Measurements from ENCODE around the gene ACO2. TPM values are rescaled to one million over a fixed set of nuclear protein-coding genes. Genes with fewer than 3 reads are reported as not detected.

Gene ACO2
- total RNA-seq, 1 donor, result 41.6 TPM

DNA sequence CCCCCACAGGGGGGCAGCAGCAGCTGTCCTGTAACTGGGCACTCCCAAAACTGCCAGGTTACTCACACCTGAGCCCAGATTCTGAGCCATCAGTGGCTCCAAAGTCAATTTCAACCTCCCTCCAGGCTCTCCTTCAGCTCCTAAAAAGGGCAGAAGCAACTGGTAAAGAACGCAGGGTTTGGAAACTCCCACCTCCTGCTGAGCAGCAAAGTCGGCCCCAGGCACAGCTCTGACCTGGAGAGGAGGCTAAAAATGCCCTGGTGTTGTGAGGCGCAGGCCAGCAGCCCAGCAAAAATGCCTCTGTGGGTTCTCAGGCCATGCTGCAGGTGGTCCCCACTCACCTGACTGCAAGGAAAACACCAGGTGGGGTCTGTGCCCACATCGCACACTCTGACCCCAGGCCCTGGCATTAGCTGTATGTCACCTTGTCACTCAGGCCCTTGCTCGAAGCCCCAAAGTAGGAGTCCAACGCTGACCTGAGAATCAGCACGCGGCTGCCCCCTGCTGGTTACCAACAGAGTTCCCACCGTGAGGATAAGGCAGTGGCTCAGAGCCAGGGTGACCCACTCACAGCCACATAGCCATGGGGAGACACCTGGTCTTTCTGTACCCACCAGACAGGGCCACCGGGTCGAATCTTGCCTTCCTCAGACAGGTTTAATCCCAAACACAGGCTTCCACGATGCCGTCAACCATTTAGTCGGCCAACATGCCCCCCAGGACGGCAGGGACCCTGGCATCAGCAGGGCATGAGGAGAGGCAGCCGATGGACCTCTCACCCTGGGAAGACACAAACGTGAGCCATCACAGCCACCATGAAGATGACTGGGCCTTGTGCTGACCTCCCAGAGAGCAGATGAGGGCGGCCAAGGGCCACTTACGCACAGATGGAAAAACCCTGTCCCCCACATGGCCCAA, 64.2 kb downstream of the ACO2 start:
- Histone ChIP-seq H3K9me3 (ENCODE audit: low read depth, low read length) (no peaks in the 10 kb centered on the region), H3K27me3 (ENCODE audit: insufficient read depth, low read length) (no peaks in the 10 kb centered on the region), H3K4me1 (ENCODE audit: insufficient read depth, low read length) (no peaks in the 10 kb centered on the region), H3K4me3 (ENCODE audit: low read length) (no peak overlapping the region)

DNA sequence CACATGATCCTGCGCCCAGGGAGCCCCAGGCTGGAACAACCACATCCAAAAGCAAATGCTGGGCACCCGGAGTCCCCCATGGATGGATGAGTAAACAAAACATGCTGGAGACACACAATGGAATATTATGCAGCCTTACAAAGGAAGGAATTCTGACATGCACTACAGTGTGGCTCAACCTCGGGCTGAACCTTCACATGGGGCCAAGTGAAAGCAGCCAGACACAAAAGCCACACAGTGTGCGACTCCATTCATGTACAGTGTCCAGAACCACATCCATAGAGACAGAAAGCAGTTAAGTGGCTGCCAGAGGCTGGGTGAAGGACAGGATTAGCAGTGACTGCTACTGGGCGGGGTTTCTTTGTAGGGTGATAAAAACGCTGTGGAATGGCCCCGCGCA, 65.3 kb downstream of the ACO2 start:
- Histone ChIP-seq H3K27me3 (ENCODE audit: insufficient read depth, low read length) (no peaks in the 10 kb centered on the region), H3K4me3 (ENCODE audit: low read length) (no peak overlapping the region), H3K9me3 (ENCODE audit: low read depth, low read length) (no peaks in the 10 kb centered on the region), H3K4me1 (ENCODE audit: insufficient read depth, low read length) (no peaks in the 10 kb centered on the region)

- H3K9me3 ChIP-seq (ENCODE audit: low read depth, low read length), result no peaks in the 10 kb centered on the region
- H3K4me3 ChIP-seq (ENCODE audit: low read length), result no peak overlapping the region
- H3K4me1 ChIP-seq (ENCODE audit: insufficient read depth, low read length), result no peaks in the 10 kb centered on the region
- H3K27me3 ChIP-seq (ENCODE audit: insufficient read depth, low read length), result no peaks in the 10 kb centered on the region
Observed at GRCh38 chr22:41535244-41535643, 66.3 kb downstream of the ACO2 start.

DNA sequence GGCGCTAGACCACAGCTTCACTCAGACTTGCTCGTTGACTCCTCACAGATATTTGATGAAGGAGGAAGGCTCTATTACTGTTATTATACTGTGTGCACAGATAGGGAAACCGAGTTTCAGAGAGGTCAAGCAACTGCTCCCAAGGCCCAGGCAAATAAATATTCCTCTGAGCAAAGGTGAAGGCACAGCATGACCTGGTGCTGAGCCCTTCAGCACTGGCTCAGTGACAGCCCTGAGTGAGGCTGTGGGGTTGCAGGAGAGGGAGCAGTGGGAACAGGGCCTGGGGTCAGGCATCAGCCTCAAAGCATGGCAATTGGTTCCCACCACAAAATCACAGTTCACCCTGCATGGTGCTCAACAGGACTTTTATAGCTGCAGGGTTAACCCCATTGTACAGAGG, 68.3 kb downstream of the ACO2 start:
- Histone ChIP-seq H3K4me1 (ENCODE audit: insufficient read depth, low read length) (no peaks in the 10 kb centered on the region), H3K4me3 (ENCODE audit: low read length) (no peak overlapping the region), H3K27me3 (ENCODE audit: insufficient read depth, low read length) (no peaks in the 10 kb centered on the region), H3K9me3 (ENCODE audit: low read depth, low read length) (no peaks in the 10 kb centered on the region)

- no peaks in the 10 kb centered on the region for H3K9me3 ChIP-seq (ENCODE audit: low read depth, low read length)
- peaks cover 14% of the 10 kb centered on the region for H3K4me1 ChIP-seq (ENCODE audit: insufficient read depth, low read length)
- H3K27me3 ChIP-seq (ENCODE audit: insufficient read depth, low read length), result no peaks in the 10 kb centered on the region
- H3K4me3 ChIP-seq (ENCODE audit: low read length), result no peak overlapping the region
Observed at GRCh38 chr22:41538583-41538982, 69.7 kb downstream of the ACO2 start.

- no peak overlapping the region for H3K4me3 ChIP-seq (ENCODE audit: low read length)
- peaks cover 18% of the 10 kb centered on the region for H3K4me1 ChIP-seq (ENCODE audit: insufficient read depth, low read length)
- no peaks in the 10 kb centered on the region for H3K9me3 ChIP-seq (ENCODE audit: low read depth, low read length)
- H3K27me3 ChIP-seq (ENCODE audit: insufficient read depth, low read length), result no peaks in the 10 kb centered on the region
Observed at GRCh38 chr22:41539146-41540005, 70.5 kb downstream of the ACO2 start.

GRCh38 chr22:41540006-41540315, 71.0 kb downstream of the ACO2 start:
- Histone ChIP-seq H3K27me3 (ENCODE audit: insufficient read depth, low read length) (no peaks in the 10 kb centered on the region), H3K9me3 (ENCODE audit: low read depth, low read length) (no peaks in the 10 kb centered on the region), H3K4me1 (ENCODE audit: insufficient read depth, low read length) (peaks cover 23% of the 10 kb centered on the region)

GRCh38 chr22:41540365-41540764, 71.4 kb downstream of the ACO2 start:
- Histone ChIP-seq H3K9me3 (ENCODE audit: low read depth, low read length) (no peaks in the 10 kb centered on the region), H3K4me3 (ENCODE audit: low read length) (no peak overlapping the region), H3K27me3 (ENCODE audit: insufficient read depth, low read length) (no peaks in the 10 kb centered on the region), H3K4me1 (ENCODE audit: insufficient read depth, low read length) (peaks cover 27% of the 10 kb centered on the region)

More at GRCh38 chr22:41540006-41540315, 71.0 kb downstream of the ACO2 start:
- H3K4me3 ChIP-seq (ENCODE audit: low read length), result no peak overlapping the region

- Histone ChIP-seq H3K27me3 (ENCODE audit: insufficient read depth, low read length) (no peaks in the 10 kb centered on the region), H3K9me3 (ENCODE audit: low read depth, low read length) (no peaks in the 10 kb centered on the region), H3K4me1 (ENCODE audit: insufficient read depth, low read length) (peaks cover 28% of the 10 kb centered on the region), H3K4me3 (ENCODE audit: low read length) (no peak overlapping the region)
Observed at GRCh38 chr22:41541484-41541883, 72.6 kb downstream of the ACO2 start.

DNA sequence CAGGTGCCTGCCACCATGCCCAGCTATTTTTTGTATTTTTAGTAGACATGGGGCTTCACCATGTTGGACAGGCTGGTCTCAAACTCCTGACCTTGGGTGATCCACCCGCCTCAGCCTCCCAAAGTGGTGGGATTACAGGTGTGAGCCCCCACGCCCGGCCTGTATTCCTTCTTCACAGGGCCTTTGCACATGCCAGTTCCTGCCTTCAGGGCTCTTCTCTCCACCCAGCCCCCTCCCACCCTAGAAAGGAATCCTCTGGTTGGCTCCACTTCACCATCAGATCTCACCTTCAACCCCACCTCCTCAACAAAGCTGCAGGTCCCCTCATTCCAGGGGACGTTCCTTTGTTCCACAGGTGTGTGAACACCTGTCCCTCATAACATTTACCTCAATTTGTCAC, 73.3 kb downstream of the ACO2 start:
- H3K27me3 ChIP-seq (ENCODE audit: insufficient read depth, low read length), result no peaks in the 10 kb centered on the region
- no peak overlapping the region for H3K4me3 ChIP-seq (ENCODE audit: low read length)
- peaks cover 28% of the 10 kb centered on the region for H3K4me1 ChIP-seq (ENCODE audit: insufficient read depth, low read length)
- H3K9me3 ChIP-seq (ENCODE audit: low read depth, low read length), result no peaks in the 10 kb centered on the region

DNA sequence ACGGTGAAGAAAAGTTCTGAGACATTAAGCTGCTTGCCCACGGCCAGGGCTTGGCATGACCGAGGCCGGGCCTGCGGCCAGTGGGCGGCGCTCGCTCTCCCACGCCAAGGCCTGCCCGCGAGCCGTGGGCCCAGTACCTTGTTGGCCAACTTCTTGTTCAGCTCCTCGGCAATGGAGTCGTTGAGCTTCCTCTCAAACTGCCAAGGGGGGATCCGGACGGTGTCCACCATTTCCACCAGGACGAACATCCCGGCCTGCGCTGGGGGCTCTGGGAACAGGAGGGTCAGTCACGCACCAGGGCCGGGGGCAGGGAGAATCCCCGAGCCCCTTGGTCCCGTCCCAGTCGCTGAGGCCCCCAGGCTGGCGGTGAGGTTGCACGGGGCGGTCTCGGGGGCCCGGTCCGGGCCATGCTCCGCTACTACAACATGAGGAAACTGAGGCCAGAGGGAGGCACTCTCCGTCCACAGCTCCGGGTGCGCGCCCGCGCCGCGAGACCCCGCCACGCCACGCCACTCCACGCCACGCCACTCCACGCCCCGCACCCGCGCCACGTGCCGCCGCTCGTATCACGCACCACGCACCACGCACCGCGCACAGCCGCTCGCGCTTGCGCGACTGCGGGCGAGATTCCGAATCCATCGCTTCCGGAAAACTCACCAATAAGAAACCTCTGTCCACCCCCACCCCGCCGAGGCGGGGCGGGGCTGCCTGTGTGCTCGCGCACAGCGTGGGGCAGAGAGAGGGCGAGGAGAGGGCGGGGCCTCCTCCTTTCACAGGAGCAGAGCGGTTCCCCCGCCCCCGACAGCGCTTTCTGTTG, 75.1 kb downstream of the ACO2 start, which contains the start of gene POLR3H:
TSS of gene POLR3H (minus strand) at position 617 of the 817 bp plus-strand sequence. CDS start at position 248, 369 bp downstream.
- Histone ChIP-seq H3K4me1 (ENCODE audit: insufficient read depth, low read length) (peaks cover 28% of the 10 kb centered on the region), H3K4me3 (ENCODE audit: low read length) (peak within 1 kb of the TSS; percentile 79), H3K27me3 (ENCODE audit: insufficient read depth, low read length) (no peaks in the 10 kb centered on the region), H3K9me3 (ENCODE audit: low read depth, low read length) (no peaks in the 10 kb centered on the region)

GRCh38 chr22:41544671-41545476, 76.0 kb downstream of the ACO2 start:
- Histone ChIP-seq H3K4me3 (ENCODE audit: low read length) (peak overlapping the region; percentile 79), H3K4me1 (ENCODE audit: insufficient read depth, low read length) (peaks cover 28% of the 10 kb centered on the region)

DNA sequence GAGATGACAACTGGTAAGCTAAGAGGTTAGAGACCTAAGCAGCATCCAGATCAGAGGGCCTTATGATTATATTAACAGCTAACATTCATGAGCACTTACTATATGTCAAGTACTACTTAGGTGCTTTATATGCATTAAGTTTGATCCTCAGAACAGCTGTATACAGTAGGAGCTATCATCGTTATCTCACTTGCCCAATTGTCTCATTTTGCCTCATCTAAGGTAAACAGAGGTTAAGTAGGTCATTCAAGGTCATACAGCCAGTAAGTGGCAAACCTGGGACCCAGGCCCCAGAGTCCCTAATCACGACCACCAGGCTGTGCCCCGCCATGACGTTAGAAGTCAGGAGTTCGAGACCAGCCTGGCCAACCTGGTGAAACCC, 79.9 kb downstream of the ACO2 start:
- Histone ChIP-seq H3K9me3 (ENCODE audit: low read depth, low read length) (no peaks in the 10 kb centered on the region), H3K4me3 (ENCODE audit: low read length) (no peak overlapping the region), H3K27me3 (ENCODE audit: insufficient read depth, low read length) (no peaks in the 10 kb centered on the region), H3K4me1 (ENCODE audit: insufficient read depth, low read length) (peaks cover 12% of the 10 kb centered on the region)

More at GRCh38 chr22:41544671-41545476, 76.0 kb downstream of the ACO2 start:
- Histone ChIP-seq H3K27me3 (ENCODE audit: insufficient read depth, low read length) (no peaks in the 10 kb centered on the region), H3K9me3 (ENCODE audit: low read depth, low read length) (no peaks in the 10 kb centered on the region)

GRCh38 chr22:41550952-41551491, 82.1 kb downstream of the ACO2 start:
- Histone ChIP-seq H3K4me1 (ENCODE audit: insufficient read depth, low read length) (no peaks in the 10 kb centered on the region), H3K27me3 (ENCODE audit: insufficient read depth, low read length) (no peaks in the 10 kb centered on the region), H3K9me3 (ENCODE audit: low read depth, low read length) (no peaks in the 10 kb centered on the region), H3K4me3 (ENCODE audit: low read length) (no peak overlapping the region)
